SU-DHL-6 (cell line): ENCODE measurements around the gene SLC4A8.

Experiments
- H2AFZ ChIP-seq: fragments of 200-600 bp; sonication (generic); 2 replicates; pipeline ENCODE4 v1.6.1; 2014; ENCODE audit warnings: low read depth, mild to moderate bottlenecking, moderate library complexity, mixed read lengths, antibody characterized with exemption, low read length; ENCODE audit not compliant: severe bottlenecking
- H3F3A ChIP-seq: fragments of 200-600 bp; shearing (Covaris generic); 2 replicates; pipeline ENCODE4 v1.6.0; 2016; ENCODE audit warnings: antibody characterized with exemption, mild to moderate bottlenecking; ENCODE audit not compliant: insufficient read depth
- H3K27ac ChIP-seq: fragments of 200-600 bp; sonication (generic); 2 replicates; pipeline ENCODE4 v1.5.1; 2016; ENCODE audit warnings: low read depth, mild to moderate bottlenecking, low read length, moderate library complexity, mixed read lengths
- H3K27me3 ChIP-seq: fragments of 200-600 bp; sonication (generic), shearing (Covaris generic); 2 replicates; pipeline ENCODE4 v1.6.0; 2014; ENCODE audit warnings: mild to moderate bottlenecking, low read length
- H3K36me3 ChIP-seq: fragments of 200-600 bp; sonication (generic); 2 replicates; pipeline ENCODE4 v1.6.1; 2014; ENCODE audit warnings: mild to moderate bottlenecking, low read length, mixed read lengths
- H3K4me2 ChIP-seq: fragments of 300-600, 200-600 bp; shearing (Covaris generic), sonication (generic); 2 replicates; pipeline ENCODE4 v1.6.0; 2014; ENCODE audit warnings: low read length, low read depth, mild to moderate bottlenecking; ENCODE audit not compliant: poor library complexity, severe bottlenecking
- H3K4me3 ChIP-seq: fragments of 200-600 bp; sonication (generic); 2 replicates; pipeline ENCODE4 v1.5.1; 2014; ENCODE audit warnings: antibody characterized with exemption, low read length, mild to moderate bottlenecking, mixed read lengths; ENCODE audit not compliant: insufficient read depth, poor library complexity, severe bottlenecking
- H3K79me2 ChIP-seq: fragments of 200-600 bp; sonication (generic); 2 replicates; pipeline ENCODE4 v1.6.1; 2014; ENCODE audit warnings: mild to moderate bottlenecking, low read length, moderate library complexity; ENCODE audit not compliant: insufficient read depth
- H3K9ac ChIP-seq: fragments of 200-600 bp; sonication (generic); 2 replicates; pipeline ENCODE4 v1.7.0; 2014; ENCODE audit warnings: mild to moderate bottlenecking, low read length
- H3K9me2 ChIP-seq: fragments of 200-600 bp; sonication (generic); replicated peaks from 2 replicates; pipeline ENCODE4 v1.6.1; 2014; ENCODE audit warnings: low read length; ENCODE audit not compliant: insufficient read depth
- H3K9me3 ChIP-seq: fragments of 200-600 bp; sonication (generic); 2 replicates; pipeline ENCODE4 v1.6.1; 2014; ENCODE audit warnings: low read length, mixed read lengths; ENCODE audit not compliant: insufficient read depth
- H4K20me1 ChIP-seq: fragments of 200-600 bp; sonication (generic); 2 replicates; pipeline ENCODE4 v1.6.1; 2014; ENCODE audit warnings: low read depth, mild to moderate bottlenecking, antibody characterized with exemption, low read length, moderate library complexity, mixed read lengths
- CTCF ChIP-seq: fragments of 200-600 bp; sonication (generic); IDR thresholded peaks from one replicate; pipeline ENCODE4 v1.5.1; 2017; ENCODE audit warnings: antibody characterized with exemption, mild to moderate bottlenecking, low read length, moderate library complexity; ENCODE audit not compliant: insufficient read depth, poor library complexity, severe bottlenecking
- EZH2phosphoT487 ChIP-seq: fragments of 200-600 bp; sonication (generic), shearing (Covaris generic); conservative IDR thresholded peaks from 2 replicates; pipeline ENCODE4 v1.6.1; 2018; ENCODE audit warnings: mild to moderate bottlenecking, antibody characterized with exemption, low read length, moderate library complexity, mixed read lengths

The SLC4A8 gene

GRCh38 chr12:51382173-51382572 lies 42.5 kb upstream of the SLC4A8 start:
- Histone ChIP-seq H3K9me3 (no peaks in the 10 kb centered on the region), H3K9ac (no peak overlapping the region), H3K79me2 (no peaks in the 10 kb centered on the region), H3K27ac (no peak overlapping the region), H3K27me3 (no peaks in the 10 kb centered on the region), H4K20me1 (no peaks in the 10 kb centered on the region), H3K9me2 (no peaks in the 10 kb centered on the region), H3K4me3 (no peak overlapping the region), H3K36me3 (no peaks in the 10 kb centered on the region), H3F3A (no peaks in the 10 kb centered on the region), H3K4me2 (no peak overlapping the region), H2AFZ (no peak overlapping the region)
- no peak for TF ChIP-seq CTCF
- no peak for TF ChIP-seq EZH2phosphoT487

- no peak overlapping the region for H3K27ac ChIP-seq
- no peak for TF ChIP-seq EZH2phosphoT487
- no peak for TF ChIP-seq CTCF
- no peak overlapping the region for H3K4me3 ChIP-seq
- H4K20me1 ChIP-seq, result no peaks in the 10 kb centered on the region
- no peaks in the 10 kb centered on the region for H3K27me3 ChIP-seq
- H3K9me2 ChIP-seq, result no peaks in the 10 kb centered on the region
- H2AFZ ChIP-seq, result no peak overlapping the region
- no peaks in the 10 kb centered on the region for H3K79me2 ChIP-seq
- H3K36me3 ChIP-seq, result no peaks in the 10 kb centered on the region
- no peak overlapping the region for H3K9ac ChIP-seq
- no peak overlapping the region for H3K4me2 ChIP-seq
- no peaks in the 10 kb centered on the region for H3K9me3 ChIP-seq
- H3F3A ChIP-seq, result no peaks in the 10 kb centered on the region
Measured at GRCh38 chr12:51383269-51383905, 41.2 kb upstream of the SLC4A8 start.

- H3F3A ChIP-seq, result no peaks in the 10 kb centered on the region
- no peak overlapping the region for H3K27ac ChIP-seq
- H3K9ac ChIP-seq, result no peak overlapping the region
- no peak overlapping the region for H3K4me3 ChIP-seq
- no peak overlapping the region for H2AFZ ChIP-seq
- no peaks in the 10 kb centered on the region for H3K27me3 ChIP-seq
- H3K9me2 ChIP-seq, result no peaks in the 10 kb centered on the region
- TF ChIP-seq EZH2phosphoT487 (no peak), CTCF (no peak)
- no peaks in the 10 kb centered on the region for H4K20me1 ChIP-seq
- H3K79me2 ChIP-seq, result no peaks in the 10 kb centered on the region
- H3K4me2 ChIP-seq, result no peak overlapping the region
- no peaks in the 10 kb centered on the region for H3K36me3 ChIP-seq
- H3K9me3 ChIP-seq, result no peaks in the 10 kb centered on the region
Measured at GRCh38 chr12:51386351-51386750, 38.3 kb upstream of the SLC4A8 start.
